Peyer's patch (tissue), 4 donors: ENCODE measurements around the gene ATP1B1.

Source experiments
- CTCF ChIP-seq, 6 experiments: fragments of 450-650 bp in 4 of 6; fragments of 200-600 bp in 2 of 6; sonication (generic) in 1 of 6; IDR thresholded peaks; one replicate each; pipeline ENCODE4 v1.5.1; 2017 to 2019; ENCODE audit warnings: antibody characterized with exemption in 6 of 6, mild to moderate bottlenecking in 3 of 6, moderate library complexity in 1 of 6
- POLR2A ChIP-seq, 2 donors: fragments of 450-650 bp; IDR thresholded peaks; one replicate each; pipeline ENCODE4 v1.5.1; 2017; ENCODE audit warnings: antibody characterized with exemption in 2 of 2, mild to moderate bottlenecking in 2 of 2, moderate library complexity in 2 of 2

DNA sequence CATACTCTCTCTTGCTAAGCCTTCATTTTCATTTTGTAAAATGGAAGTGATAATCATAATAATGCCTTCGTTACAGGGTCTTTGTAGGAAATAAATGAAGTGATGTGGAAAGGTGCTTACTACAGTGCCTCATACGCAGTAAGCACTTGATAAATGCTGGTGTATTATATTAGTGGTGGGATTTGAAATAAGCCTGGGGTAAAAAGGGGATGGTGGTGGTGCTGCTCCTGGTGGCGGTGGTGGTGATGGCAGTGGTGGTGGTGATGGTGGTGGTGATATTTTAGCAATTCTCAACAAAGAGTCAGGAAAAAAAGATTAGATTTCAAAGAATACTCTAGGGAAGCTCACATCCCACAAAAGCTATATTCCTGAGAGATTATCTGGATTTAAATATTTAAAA, 35.5 kb upstream of the ATP1B1 start:
- no peak for TF ChIP-seq CTCF (IDR thresholded peaks at IDR 0.05)
- TF ChIP-seq POLR2A (IDR thresholded peaks at IDR 0.05), result no peak
